Activated T-helper 17 cell treated with anti-CD3 and anti-CD28 coated beads, Interleukin-2, amount 50 U/mL, for 72 hours (primary cell): ENCODE results near the gene ZNG1B. TPM values are rescaled to one million over a fixed set of nuclear protein-coding genes. Genes with fewer than 3 reads are reported as not detected.
A peak's percentile ranks its signal among the peaks of the same experiment; 100 is the strongest.
"Not testable (repeated sequence)": the region's sequence is repeated elsewhere in the genome, so short reads cannot be mapped to it uniquely, and the experiment has no call there.

Source experiments
- ATAC-seq: fragments of 150-1000 bp; cut with Tn5 transposase; replicated peaks from 2 replicates; pipeline ENCODE4 v1.10.0; 2021; ENCODE audit warnings: mild to moderate bottlenecking, moderate library complexity
- H3K27ac Mint-ChIP-seq: one replicate; pipeline ENCODE4 v1.8.0; 2022; ENCODE audit warnings: mixed read lengths
- H3K27me3 Mint-ChIP-seq: one replicate; pipeline ENCODE4 v1.8.0; 2022; ENCODE audit warnings: mixed read lengths
- H3K36me3 Mint-ChIP-seq: one replicate; pipeline ENCODE4 v1.8.0; 2022; ENCODE audit warnings: low read depth, mild to moderate bottlenecking, mixed read lengths
- H3K4me1 Mint-ChIP-seq: one replicate; pipeline ENCODE4 v1.8.0; 2022; ENCODE audit warnings: mixed read lengths
- H3K4me3 Mint-ChIP-seq: one replicate; pipeline ENCODE4 v1.8.0; 2022; ENCODE audit warnings: mild to moderate bottlenecking, mixed read lengths
- H3K9me3 Mint-ChIP-seq: one replicate; pipeline ENCODE4 v1.8.0; 2022; ENCODE audit warnings: mixed read lengths
- total RNA-seq, 2 donors: library from RNA; stranded (reverse); gene quantifications; one replicate each; pipeline ENCODE4 v1.2.3, GENCODE V29; 2022

Gene ZNG1B
- 10 to 100 TPM; 37.6 to 46.9 TPM for total RNA-seq

DNA sequence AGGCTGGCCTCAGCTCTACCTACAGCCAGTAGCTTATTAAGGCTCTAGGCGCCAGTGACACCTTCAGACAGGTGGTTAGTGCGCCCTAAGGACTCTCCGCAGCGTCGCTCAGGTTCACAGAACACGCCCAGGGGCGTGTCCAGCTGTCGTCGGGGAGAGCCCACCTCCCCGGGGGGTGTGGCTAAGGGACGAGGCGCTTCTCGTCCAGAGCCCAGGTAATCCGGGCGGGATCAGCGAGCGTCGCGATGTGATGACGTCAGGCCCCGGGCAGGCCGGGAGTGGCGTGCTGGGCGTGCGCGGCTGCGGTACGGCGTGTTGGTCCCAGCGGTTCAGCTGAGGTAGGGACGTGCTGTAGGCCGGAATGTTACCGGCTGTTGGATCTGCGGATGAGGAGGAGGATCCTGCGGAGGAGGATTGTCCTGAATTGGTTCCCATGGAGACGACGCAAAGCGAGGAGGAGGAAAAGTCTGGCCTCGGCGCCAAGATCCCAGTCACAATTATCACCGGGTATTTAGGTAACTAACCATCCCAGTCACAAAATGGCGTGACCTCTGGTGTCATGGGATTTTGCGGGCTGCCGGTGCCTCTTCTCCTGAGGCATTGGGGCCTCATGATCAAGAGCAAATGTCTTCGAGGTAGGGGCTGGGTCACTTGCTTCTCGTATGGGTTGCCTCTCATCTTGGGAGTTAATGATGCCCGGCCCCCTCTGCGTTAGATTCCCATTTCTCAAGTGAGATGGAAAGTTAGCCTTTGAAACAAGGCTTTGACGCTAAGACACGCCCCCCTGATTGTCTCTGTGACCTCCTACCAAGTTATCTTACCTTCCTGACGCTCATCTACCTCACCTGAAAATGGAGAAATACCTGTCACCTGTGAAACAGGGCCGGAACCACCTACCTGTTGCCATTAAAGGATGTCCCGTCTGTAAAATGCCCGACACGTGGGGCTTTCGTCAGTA is at the start of gene ZNG1B:
ZNG1B (plus strand) TSS at position 184 of the 958 bp plus-strand sequence; CDS start at position 362, 178 bp downstream.
- not testable (repeated sequence) for H3K9me3 Mint-ChIP-seq, H3K4me1 Mint-ChIP-seq, ATAC-seq, H3K27me3 Mint-ChIP-seq
- H3K36me3 Mint-ChIP-seq, result peaks cover 14% of the 10 kb centered on the region
- H3K27ac Mint-ChIP-seq, result peak within 1 kb of the TSS; percentile 93
- H3K4me3 Mint-ChIP-seq, result peak within 1 kb of the TSS; percentile 85

DNA sequence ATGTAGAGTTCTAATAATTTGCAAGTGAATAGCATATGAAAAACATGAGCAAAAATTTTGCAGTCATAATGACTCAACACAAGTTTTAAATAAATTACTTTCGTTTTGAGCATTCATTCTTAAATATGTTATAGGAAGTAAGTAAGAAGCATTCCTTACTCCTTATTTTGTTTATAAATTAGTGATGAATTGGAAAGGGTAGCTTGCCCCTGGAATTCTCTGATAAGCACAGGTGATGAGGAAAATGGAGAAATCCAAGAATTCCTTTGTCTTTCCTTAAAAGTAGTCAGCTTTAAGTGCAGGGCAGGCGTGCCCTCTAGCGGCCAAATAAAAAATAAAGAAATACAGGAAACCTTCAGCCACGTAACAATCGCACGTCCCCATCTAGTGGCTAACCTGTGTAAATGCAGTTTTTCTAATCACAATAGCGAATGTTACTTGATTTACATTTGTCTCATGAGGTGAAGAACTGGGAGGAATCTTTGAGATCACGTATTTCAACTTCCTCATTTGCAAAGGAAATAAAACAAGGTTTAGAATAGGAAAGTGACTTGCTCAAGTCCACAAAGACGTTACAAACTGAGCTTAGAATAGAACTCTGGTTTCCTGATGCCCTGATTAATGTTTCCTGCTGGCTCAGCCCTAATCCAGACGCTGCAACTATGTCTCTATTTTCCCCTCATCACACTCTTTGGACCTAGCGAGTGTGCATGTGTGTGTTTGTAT is 47.2 kb upstream of the ZNG1B start:
- H3K27ac Mint-ChIP-seq, result peak overlapping the region; percentile 64
- H3K36me3 Mint-ChIP-seq, result no peaks in the 10 kb centered on the region
- no peaks in the 10 kb centered on the region for H3K9me3 Mint-ChIP-seq
- peak; percentile 93 for ATAC-seq
- peaks cover 6% of the 10 kb centered on the region for H3K4me1 Mint-ChIP-seq
- peaks cover 6% of the 10 kb centered on the region for H3K27me3 Mint-ChIP-seq
- peak overlapping the region; percentile 76 for H3K4me3 Mint-ChIP-seq

DNA sequence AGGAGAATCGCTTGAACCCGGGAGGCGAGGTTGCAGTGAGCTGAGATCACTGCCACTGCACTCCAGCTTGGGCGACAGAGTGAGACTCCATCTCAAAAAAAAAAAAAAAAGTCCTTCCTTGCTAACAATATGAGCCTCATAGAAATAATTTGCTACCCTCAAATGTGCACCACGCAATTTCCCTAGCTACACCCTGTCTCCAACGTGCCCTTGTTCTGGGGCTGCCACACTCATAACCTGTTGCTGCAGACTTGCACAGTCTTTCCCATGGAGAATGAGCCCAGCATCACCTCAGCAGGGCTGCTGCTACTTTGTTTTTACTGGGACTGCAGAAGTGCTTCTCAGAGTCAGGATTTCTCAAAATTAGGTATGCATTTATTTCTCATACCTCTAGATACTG is 46.4 kb upstream of the ZNG1B start:
- Mint-ChIP-seq H3K4me3 (peak overlapping the region; percentile 76), H3K4me1 (peaks cover 6% of the 10 kb centered on the region), H3K36me3 (no peaks in the 10 kb centered on the region), H3K9me3 (no peaks in the 10 kb centered on the region), H3K27me3 (peaks cover 6% of the 10 kb centered on the region), H3K27ac (no peak overlapping the region)
- no peak for ATAC-seq

DNA sequence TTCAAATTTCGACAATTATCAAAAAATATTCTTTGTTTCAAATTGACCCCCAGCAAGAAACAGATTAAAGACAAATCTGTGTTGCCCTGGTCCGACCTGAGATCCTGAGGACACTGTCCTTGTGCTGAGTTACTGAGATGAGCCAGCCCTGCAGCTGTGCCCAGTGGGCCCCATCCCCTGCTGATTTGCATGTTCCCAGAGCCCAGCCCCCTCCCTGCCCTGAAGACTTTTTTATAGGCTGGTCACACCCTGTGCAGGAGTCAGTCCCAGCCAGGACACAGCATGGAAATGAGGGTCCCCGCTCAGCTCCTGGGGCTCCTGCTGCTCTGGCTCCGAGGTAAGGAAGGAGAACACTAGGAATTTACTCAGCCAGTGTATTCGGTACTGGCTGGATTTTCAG is 31.4 kb upstream of the ZNG1B start:
- H3K4me3 Mint-ChIP-seq, result no peak overlapping the region
- H3K27ac Mint-ChIP-seq, result no peak overlapping the region
- H3K4me1 Mint-ChIP-seq, result no peaks in the 10 kb centered on the region
- no peaks in the 10 kb centered on the region for H3K9me3 Mint-ChIP-seq
- ATAC-seq, result no peak
- peaks cover 25% of the 10 kb centered on the region for H3K27me3 Mint-ChIP-seq
- no peaks in the 10 kb centered on the region for H3K36me3 Mint-ChIP-seq

DNA sequence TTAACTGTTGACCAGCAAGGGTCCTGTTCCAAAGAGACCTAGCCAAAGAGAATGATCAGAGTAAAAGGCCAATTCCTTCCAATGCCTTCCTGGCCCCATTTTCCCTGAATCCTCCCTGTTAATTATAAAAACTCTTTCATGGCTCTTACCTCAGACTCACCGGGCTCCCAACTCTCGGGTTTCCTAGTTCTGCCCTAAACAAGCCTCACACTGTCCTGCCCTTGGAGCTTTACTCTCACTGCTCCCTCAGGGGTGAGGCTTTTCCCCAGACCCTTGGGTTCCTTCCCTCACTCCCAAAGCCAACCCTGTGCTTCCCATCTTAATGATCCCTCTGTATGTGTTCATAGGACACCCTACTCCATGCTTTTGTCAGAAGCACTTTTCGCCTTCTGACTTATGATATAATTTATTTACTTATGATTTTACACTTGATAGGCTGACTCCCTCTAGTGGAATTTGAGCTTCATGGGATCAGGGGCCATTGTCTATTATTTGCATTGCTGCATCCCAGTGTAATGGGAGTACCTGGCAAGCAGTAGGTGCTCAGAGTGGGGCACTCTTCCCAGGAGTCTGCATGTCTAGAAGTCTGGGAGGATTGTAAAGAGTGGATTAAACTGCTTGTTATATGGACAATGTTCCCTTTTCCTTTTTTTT is 29.9 kb upstream of the ZNG1B start:
- ATAC-seq, result no peak
- no peaks in the 10 kb centered on the region for H3K4me1 Mint-ChIP-seq
- no peaks in the 10 kb centered on the region for H3K9me3 Mint-ChIP-seq
- no peak overlapping the region for H3K4me3 Mint-ChIP-seq
- no peaks in the 10 kb centered on the region for H3K36me3 Mint-ChIP-seq
- no peak overlapping the region for H3K27ac Mint-ChIP-seq
- peaks cover 25% of the 10 kb centered on the region for H3K27me3 Mint-ChIP-seq

DNA sequence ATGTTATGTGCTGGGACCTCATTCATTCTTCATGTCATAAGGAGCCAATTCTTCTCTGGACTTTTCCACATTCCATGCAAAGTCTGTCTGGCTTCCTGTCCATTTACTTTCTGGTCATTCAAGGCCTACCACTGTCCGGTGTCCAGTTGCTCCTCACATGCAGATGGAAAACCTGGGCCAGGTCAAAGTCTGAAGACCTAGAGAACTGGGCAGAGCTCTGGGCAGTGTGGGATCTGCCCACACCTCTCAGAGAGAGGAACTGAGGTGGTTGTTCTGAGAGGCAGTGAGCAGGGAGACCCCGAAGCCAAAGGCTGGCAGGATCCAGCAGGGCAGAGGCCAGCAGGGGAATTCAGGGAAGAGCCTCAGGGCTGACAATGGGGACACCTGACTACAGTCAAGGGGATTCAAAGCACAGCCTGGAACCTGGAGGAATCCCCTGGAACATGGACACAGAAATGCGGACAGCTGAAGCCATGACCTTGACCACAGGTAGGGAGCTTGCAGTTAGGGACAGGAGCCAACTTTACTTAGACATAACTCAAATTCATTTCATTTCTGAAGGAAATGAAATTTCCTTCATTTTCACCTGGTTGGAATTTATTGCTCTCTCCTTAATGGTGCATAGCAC is 25.7 kb upstream of the ZNG1B start:
- not testable (repeated sequence) for H3K9me3 Mint-ChIP-seq, H3K36me3 Mint-ChIP-seq, H3K27me3 Mint-ChIP-seq, H3K4me3 Mint-ChIP-seq, H3K4me1 Mint-ChIP-seq, H3K27ac Mint-ChIP-seq, ATAC-seq

DNA sequence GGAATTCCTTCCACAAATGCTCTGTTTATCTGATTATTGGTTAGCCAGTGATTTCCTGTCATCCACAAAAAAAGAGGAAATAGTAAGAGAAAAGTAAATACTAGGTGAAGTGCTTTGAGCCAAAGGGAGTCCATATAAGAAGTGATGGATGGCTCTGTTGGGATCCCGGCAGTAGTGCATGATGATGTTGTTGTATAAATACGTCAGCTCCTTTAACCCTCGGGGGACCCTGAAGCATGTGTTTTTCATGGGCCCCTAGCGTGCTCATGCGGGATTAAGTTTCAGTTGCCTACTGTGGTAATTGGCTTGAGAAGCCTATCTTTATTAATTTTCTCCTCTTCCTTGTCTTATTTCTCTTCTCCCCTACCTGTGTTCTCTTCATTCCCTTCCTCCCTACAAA is 24.7 kb upstream of the ZNG1B start:
- ATAC-seq, H3K36me3 Mint-ChIP-seq, H3K9me3 Mint-ChIP-seq, H3K27ac Mint-ChIP-seq, H3K4me3 Mint-ChIP-seq, H3K4me1 Mint-ChIP-seq, H3K27me3 Mint-ChIP-seq: not testable (repeated sequence)

DNA sequence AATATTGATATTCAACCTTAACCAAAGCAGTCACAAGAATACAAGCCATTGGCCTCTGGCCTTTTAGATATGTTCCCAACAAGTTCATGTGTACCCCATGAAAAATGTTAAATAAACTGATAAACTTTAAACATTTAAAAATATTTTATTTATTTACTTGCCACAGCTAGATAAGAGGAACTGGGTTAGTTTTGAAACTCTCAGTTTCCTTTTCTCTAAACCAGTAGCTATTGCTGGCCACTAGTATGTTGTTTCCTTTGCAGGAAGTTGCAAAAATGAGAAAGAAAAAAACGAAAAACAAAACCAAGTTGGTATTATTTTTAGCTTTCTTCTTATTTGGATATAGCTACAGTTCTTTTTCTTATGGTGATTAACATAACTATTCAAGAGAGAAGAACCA is 5.7 kb upstream of the ZNG1B start:
- H3K36me3 Mint-ChIP-seq, H3K4me3 Mint-ChIP-seq, H3K9me3 Mint-ChIP-seq, H3K4me1 Mint-ChIP-seq, H3K27me3 Mint-ChIP-seq, H3K27ac Mint-ChIP-seq, ATAC-seq: not testable (repeated sequence)

DNA sequence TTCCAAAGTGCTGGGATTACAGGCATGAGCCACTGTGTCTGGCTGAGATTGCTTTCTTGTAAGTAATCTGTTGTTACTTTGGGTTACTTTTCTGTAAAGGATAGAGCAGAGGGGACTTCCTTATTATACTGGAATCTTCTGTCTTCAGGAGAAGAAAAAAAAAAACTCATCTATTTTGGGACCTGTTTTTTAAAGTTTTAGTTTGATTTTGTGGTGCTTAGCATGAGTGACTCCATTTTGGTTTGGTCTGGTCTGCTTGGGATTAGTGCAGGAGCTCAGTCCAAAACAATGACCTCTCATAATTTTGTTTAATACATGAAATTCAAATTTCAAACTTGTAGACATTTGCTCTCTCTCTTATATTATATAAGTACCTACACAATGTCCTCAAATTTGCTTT is 4.0 kb upstream of the ZNG1B start:
- H3K4me3 Mint-ChIP-seq, H3K36me3 Mint-ChIP-seq, H3K4me1 Mint-ChIP-seq, ATAC-seq, H3K27ac Mint-ChIP-seq, H3K27me3 Mint-ChIP-seq, H3K9me3 Mint-ChIP-seq: not testable (repeated sequence)

DNA sequence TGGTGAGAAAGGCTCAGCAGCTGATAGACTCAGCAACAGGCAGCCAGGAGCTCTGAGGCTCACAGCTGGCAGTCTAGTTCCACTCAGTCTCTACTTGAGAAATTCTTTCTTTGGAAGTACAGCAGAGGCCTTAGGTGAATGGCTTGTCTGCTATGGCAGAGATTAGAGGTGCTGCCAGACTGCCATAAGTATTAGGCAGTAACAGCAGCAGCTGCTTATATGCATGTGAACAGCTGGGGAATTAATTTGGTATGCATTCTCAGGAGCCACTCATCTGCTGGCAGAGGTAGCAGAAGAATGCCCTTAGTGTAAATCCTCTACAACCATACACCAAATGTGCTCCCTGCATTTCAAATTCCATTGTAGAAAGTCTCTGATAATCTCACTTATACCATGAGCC is 28.3 kb downstream of the ZNG1B start:
- not testable (repeated sequence) for H3K27me3 Mint-ChIP-seq, ATAC-seq, H3K27ac Mint-ChIP-seq, H3K36me3 Mint-ChIP-seq, H3K4me3 Mint-ChIP-seq, H3K9me3 Mint-ChIP-seq, H3K4me1 Mint-ChIP-seq

DNA sequence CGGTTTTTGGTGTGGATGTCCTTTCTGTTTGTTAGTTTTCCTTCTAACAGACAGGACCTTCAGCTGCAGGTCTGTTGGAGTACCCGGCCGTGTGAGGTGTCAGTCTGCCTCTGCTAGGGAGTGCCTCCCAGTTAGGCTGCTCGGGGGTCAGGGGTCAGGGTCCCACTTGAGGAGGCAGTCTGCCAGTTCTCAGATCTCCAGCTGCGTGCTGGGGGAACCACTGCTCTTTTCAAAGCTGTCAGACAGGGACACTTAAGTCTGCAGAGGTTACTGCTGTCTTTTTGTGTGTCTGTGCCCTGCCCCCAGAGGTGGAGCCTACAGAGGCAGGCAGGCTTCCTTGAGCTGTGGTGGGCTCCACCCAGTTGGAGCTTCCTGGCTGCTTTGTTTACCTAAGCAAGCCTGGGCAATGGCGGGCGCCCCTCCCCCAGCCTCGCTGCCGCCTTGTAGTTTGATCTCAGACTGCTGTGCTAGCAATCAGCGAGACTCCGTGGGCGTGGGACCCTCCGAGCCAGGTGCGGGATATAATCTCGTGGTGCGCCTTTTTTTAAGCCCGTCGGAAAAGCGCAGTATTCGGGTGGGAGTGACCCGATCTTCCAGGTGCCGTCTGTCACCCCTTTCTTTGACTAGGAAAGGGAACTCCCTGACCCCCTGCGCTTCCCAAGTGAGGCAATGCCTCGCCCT is 39.3 kb downstream of the ZNG1B start:
- H3K4me3 Mint-ChIP-seq, H3K9me3 Mint-ChIP-seq, H3K27ac Mint-ChIP-seq, H3K27me3 Mint-ChIP-seq, ATAC-seq, H3K4me1 Mint-ChIP-seq: not testable (repeated sequence)
- peaks cover 41% of the 10 kb centered on the region for H3K36me3 Mint-ChIP-seq

DNA sequence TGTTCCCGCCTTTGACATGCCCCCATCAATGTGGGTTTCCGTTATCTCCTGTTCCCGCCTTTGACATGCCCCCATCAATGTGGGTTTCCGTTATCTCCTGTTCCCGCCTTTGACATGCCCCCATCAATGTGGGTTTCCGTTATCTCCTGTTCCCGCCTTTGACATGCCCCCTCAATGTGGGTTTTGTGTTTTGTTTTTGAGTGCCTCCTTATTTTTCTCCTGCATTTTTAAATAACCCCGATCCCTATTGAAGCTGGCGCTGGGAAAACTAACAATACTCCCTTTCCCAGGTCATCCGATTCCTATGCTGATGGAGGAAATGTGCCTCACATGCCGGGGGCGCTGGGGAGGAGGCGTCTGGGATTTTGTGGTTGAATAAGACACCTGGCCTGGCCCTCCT is 59.0 kb downstream of the ZNG1B start:
- H3K27me3 Mint-ChIP-seq, ATAC-seq, H3K27ac Mint-ChIP-seq, H3K4me3 Mint-ChIP-seq, H3K4me1 Mint-ChIP-seq, H3K9me3 Mint-ChIP-seq: not testable (repeated sequence)
- peaks cover 12% of the 10 kb centered on the region for H3K36me3 Mint-ChIP-seq

DNA sequence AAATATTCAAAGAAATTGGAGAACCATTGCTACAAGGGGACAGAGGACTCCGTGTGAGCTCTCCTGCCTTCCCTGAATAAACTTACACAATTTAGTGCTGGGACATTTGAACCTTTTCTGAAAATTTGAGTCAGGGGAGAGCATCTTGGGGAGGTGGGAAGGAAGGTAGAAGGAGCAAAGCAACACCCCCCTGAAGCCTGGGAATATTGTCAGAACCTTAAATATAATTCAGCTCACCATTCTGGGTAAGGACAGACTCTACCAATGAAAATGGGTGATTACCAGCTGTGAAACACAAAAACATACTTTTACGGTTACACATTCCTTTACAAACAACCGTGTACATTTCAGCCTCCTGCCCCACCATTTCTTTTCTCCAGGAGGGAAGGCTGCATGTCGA is 60.9 kb downstream of the ZNG1B start, which contains the start of gene FOXD4L1:
FOXD4L1 (plus strand) TSS at position 301 of the 400 bp plus-strand sequence. CDS start 592 bp downstream, outside the sequence.
- peak within 1 kb of the TSS; percentile 27 for H3K4me3 Mint-ChIP-seq

More for the DNA sequence above, 60.9 kb downstream of the ZNG1B start, which contains the start of gene FOXD4L1:
- Mint-ChIP-seq H3K36me3 (peaks cover 12% of the 10 kb centered on the region), H3K27me3 (peaks cover 18% of the 10 kb centered on the region)
- H3K4me1 Mint-ChIP-seq, ATAC-seq, H3K9me3 Mint-ChIP-seq, H3K27ac Mint-ChIP-seq: not testable (repeated sequence)
